HG03060 (cell line): ENCODE data around the gene SIDT1.

ENCODE experiments used
- ATAC-seq: cut with Tn5 transposase; IDR thresholded peaks from one replicate; pipeline ENCODE4 v1.9.1; 2021; ENCODE audit warnings: low read depth, moderate number of reproducible peaks; ENCODE audit not compliant: unreplicated experiment

The SIDT1 gene

GRCh38 chr3:113541519-113541918 lies 9.2 kb downstream of the SIDT1 start:
- no peak for ATAC-seq

GRCh38 chr3:113545594-113545993 lies 13.2 kb downstream of the SIDT1 start:
- ATAC-seq: no peak

- ATAC-seq: peak; percentile 86
These were observed 14.1 kb downstream of the SIDT1 start for GRCh38 chr3:113546414-113546893.

- ATAC-seq: no peak
These were observed 16.1 kb downstream of the SIDT1 start for GRCh38 chr3:113548501-113548900.

- no peak for ATAC-seq
These were observed 19.5 kb downstream of the SIDT1 start for GRCh38 chr3:113551820-113552219.

GRCh38 chr3:113552851-113553250 lies 20.5 kb downstream of the SIDT1 start:
- no peak for ATAC-seq

GRCh38 chr3:113555138-113555537 lies 22.8 kb downstream of the SIDT1 start:
- ATAC-seq: no peak

- no peak for ATAC-seq
These were observed 24.1 kb downstream of the SIDT1 start for GRCh38 chr3:113556316-113556945.

- ATAC-seq: no peak
These were observed 24.6 kb downstream of the SIDT1 start for GRCh38 chr3:113556946-113557335.

GRCh38 chr3:113557374-113557773 lies 25.0 kb downstream of the SIDT1 start:
- ATAC-seq: no peak

- no peak for ATAC-seq
These were observed 26.7 kb downstream of the SIDT1 start for GRCh38 chr3:113559009-113559408.

GRCh38 chr3:113560271-113560670 lies 27.9 kb downstream of the SIDT1 start:
- ATAC-seq: no peak

- ATAC-seq: no peak
These were observed 28.7 kb downstream of the SIDT1 start for GRCh38 chr3:113560831-113561623.

- ATAC-seq: no peak
These were observed 33.2 kb downstream of the SIDT1 start for GRCh38 chr3:113565555-113565954.

- ATAC-seq: no peak
These were observed 37.8 kb downstream of the SIDT1 start for GRCh38 chr3:113570158-113570557.

GRCh38 chr3:113571360-113571759 lies 39.0 kb downstream of the SIDT1 start:
- no peak for ATAC-seq

- no peak for ATAC-seq
These were observed 41.4 kb downstream of the SIDT1 start for GRCh38 chr3:113573728-113574127.

GRCh38 chr3:113574213-113574612 lies 41.9 kb downstream of the SIDT1 start:
- no peak for ATAC-seq

- ATAC-seq: no peak
These were observed 42.9 kb downstream of the SIDT1 start for GRCh38 chr3:113575206-113575605.

- ATAC-seq: no peak
These were observed 52.9 kb downstream of the SIDT1 start for GRCh38 chr3:113585228-113585627.

- ATAC-seq: no peak
These were observed 53.4 kb downstream of the SIDT1 start for GRCh38 chr3:113585720-113586119.

GRCh38 chr3:113588806-113589205 lies 56.5 kb downstream of the SIDT1 start:
- no peak for ATAC-seq
